ENCODE results near the gene IBA57. TPM values are rescaled to one million over a fixed set of nuclear protein-coding genes. Genes with fewer than 3 reads are reported as not detected.

The IBA57 gene
- polyA plus RNA-seq, 1 donor, result 9.2 TPM

- no CpG with 5 or more reads among the region's 19 CpGs for WGBS (ENCODE audit: insufficient coverage, low lambda C conversion rate)
- no peak for DNase-seq
- H3K36me3 ChIP-seq (ENCODE audit: control insufficient read depth, insufficient read depth, low read length), result no peaks in the 10 kb centered on the region
- peaks cover 8% of the 10 kb centered on the region for H3K9me3 ChIP-seq (ENCODE audit: control insufficient read depth, low read depth, low read length)
- H3K4me1 ChIP-seq (ENCODE audit: control insufficient read depth, insufficient read depth, low read length), result peaks cover 7% of the 10 kb centered on the region
- no peak overlapping the region for H3K27ac ChIP-seq (ENCODE audit: low read length)
- H3K4me3 ChIP-seq (ENCODE audit: low read length), result no peak overlapping the region
- H3K27me3 ChIP-seq (ENCODE audit: control insufficient read depth, insufficient read depth, low read length), result peaks cover 18% of the 10 kb centered on the region
These were observed 43.4 kb downstream of the IBA57 start for GRCh38 chr1:228208831-228209551.

GRCh38 chr1:228209657-228210056, 44.1 kb downstream of the IBA57 start:
- Histone ChIP-seq H3K36me3 (ENCODE audit: control insufficient read depth, insufficient read depth, low read length) (no peaks in the 10 kb centered on the region), H3K27ac (ENCODE audit: low read length) (no peak overlapping the region), H3K4me1 (ENCODE audit: control insufficient read depth, insufficient read depth, low read length) (peaks cover 7% of the 10 kb centered on the region), H3K4me3 (ENCODE audit: low read length) (no peak overlapping the region), H3K27me3 (ENCODE audit: control insufficient read depth, insufficient read depth, low read length) (peaks cover 18% of the 10 kb centered on the region), H3K9me3 (ENCODE audit: control insufficient read depth, low read depth, low read length) (peaks cover 8% of the 10 kb centered on the region)
- DNase-seq, result no peak
- no CpG with 5 or more reads among the region's 3 CpGs for WGBS (ENCODE audit: insufficient coverage, low lambda C conversion rate)

GRCh38 chr1:228210076-228210651, 44.6 kb downstream of the IBA57 start:
- peaks cover 7% of the 10 kb centered on the region for H3K4me1 ChIP-seq (ENCODE audit: control insufficient read depth, insufficient read depth, low read length)
- no peaks in the 10 kb centered on the region for H3K36me3 ChIP-seq (ENCODE audit: control insufficient read depth, insufficient read depth, low read length)
- WGBS (ENCODE audit: insufficient coverage, low lambda C conversion rate), result no CpG with 5 or more reads among the region's 11 CpGs
- H3K4me3 ChIP-seq (ENCODE audit: low read length), result no peak overlapping the region
- no peak for DNase-seq
- H3K9me3 ChIP-seq (ENCODE audit: control insufficient read depth, low read depth, low read length), result peaks cover 8% of the 10 kb centered on the region
- peaks cover 18% of the 10 kb centered on the region for H3K27me3 ChIP-seq (ENCODE audit: control insufficient read depth, insufficient read depth, low read length)
- no peak overlapping the region for H3K27ac ChIP-seq (ENCODE audit: low read length)

- Histone ChIP-seq H3K27ac (ENCODE audit: low read length) (no peak overlapping the region), H3K4me3 (ENCODE audit: low read length) (no peak overlapping the region), H3K4me1 (ENCODE audit: control insufficient read depth, insufficient read depth, low read length) (peaks cover 5% of the 10 kb centered on the region), H3K9me3 (ENCODE audit: control insufficient read depth, low read depth, low read length) (peaks cover 8% of the 10 kb centered on the region), H3K27me3 (ENCODE audit: control insufficient read depth, insufficient read depth, low read length) (peaks cover 16% of the 10 kb centered on the region), H3K36me3 (ENCODE audit: control insufficient read depth, insufficient read depth, low read length) (peaks cover 3% of the 10 kb centered on the region)
- DNase-seq, result no peak
- WGBS (ENCODE audit: insufficient coverage, low lambda C conversion rate), result no CpG with 5 or more reads among the region's 16 CpGs
These were observed 45.3 kb downstream of the IBA57 start for GRCh38 chr1:228210712-228211530.

DNA sequence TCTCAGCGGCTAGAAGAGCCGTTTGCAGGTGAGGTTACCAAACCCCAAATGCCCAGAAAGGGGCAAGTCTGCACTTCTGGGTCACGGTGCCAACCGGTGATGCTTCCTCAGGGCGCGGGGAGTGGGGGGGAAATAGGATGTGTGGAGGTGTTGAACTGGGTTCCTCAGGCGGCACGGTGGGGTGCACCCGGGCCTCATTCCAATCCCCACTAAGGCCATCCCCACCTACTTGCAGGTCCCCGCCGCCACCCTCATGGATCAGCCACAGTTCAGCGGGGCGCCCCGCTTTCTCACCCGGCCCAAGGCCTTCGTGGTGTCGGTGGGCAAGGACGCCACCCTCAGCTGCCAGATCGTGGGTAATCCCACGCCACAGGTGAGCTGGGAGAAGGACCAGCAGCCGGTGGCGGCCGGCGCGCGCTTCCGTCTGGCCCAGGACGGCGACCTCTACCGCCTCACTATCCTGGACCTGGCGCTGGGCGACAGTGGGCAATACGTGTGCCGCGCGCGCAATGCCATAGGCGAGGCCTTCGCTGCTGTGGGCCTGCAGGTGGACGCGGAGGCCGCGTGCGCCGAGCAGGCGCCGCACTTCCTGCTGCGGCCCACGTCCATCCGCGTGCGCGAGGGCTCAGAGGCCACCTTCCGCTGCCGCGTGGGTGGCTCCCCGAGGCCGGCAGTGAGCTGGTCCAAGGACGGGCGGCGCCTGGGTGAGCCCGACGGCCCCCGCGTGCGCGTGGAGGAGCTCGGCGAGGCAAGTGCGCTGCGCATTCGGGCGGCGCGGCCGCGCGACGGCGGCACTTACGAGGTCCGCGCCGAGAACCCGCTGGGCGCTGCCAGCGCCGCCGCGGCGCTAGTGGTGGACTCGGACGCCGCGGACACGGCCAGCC, 46.2 kb downstream of the IBA57 start:
- peaks cover 3% of the 10 kb centered on the region for H3K4me1 ChIP-seq (ENCODE audit: control insufficient read depth, insufficient read depth, low read length)

GRCh38 chr1:228212415-228212965, 46.9 kb downstream of the IBA57 start:
- DNase-seq, result peak in 1 of 2 donors; percentile 70
- peaks cover 12% of the 10 kb centered on the region for H3K36me3 ChIP-seq (ENCODE audit: control insufficient read depth, insufficient read depth, low read length)
- peaks cover 3% of the 10 kb centered on the region for H3K4me1 ChIP-seq (ENCODE audit: control insufficient read depth, insufficient read depth, low read length)
- peak overlapping the region; percentile 28 for H3K4me3 ChIP-seq (ENCODE audit: low read length)
- H3K27ac ChIP-seq (ENCODE audit: low read length), result no peak overlapping the region
- H3K9me3 ChIP-seq (ENCODE audit: control insufficient read depth, low read depth, low read length), result peaks cover 8% of the 10 kb centered on the region
- WGBS (ENCODE audit: insufficient coverage, low lambda C conversion rate), result no CpG with 5 or more reads among the region's 66 CpGs
- H3K27me3 ChIP-seq (ENCODE audit: control insufficient read depth, insufficient read depth, low read length), result peaks cover 16% of the 10 kb centered on the region

More for the DNA sequence above, 46.2 kb downstream of the IBA57 start:
- no peak overlapping the region for H3K27ac ChIP-seq (ENCODE audit: low read length)
- no peak overlapping the region for H3K4me3 ChIP-seq (ENCODE audit: low read length)
- peaks cover 16% of the 10 kb centered on the region for H3K27me3 ChIP-seq (ENCODE audit: control insufficient read depth, insufficient read depth, low read length)
- H3K36me3 ChIP-seq (ENCODE audit: control insufficient read depth, insufficient read depth, low read length), result peaks cover 8% of the 10 kb centered on the region
- peaks cover 8% of the 10 kb centered on the region for H3K9me3 ChIP-seq (ENCODE audit: control insufficient read depth, low read depth, low read length)
- WGBS (ENCODE audit: insufficient coverage, low lambda C conversion rate), result 100% methylated on average over 1 of the region's 96 CpGs
- DNase-seq, result no peak

GRCh38 chr1:228212966-228213844, 47.6 kb downstream of the IBA57 start:
- peak; percentile 85 to 90 for DNase-seq
- H3K9me3 ChIP-seq (ENCODE audit: control insufficient read depth, low read depth, low read length), result peaks cover 8% of the 10 kb centered on the region
- peaks cover 13% of the 10 kb centered on the region for H3K36me3 ChIP-seq (ENCODE audit: control insufficient read depth, insufficient read depth, low read length)
- peaks cover 11% of the 10 kb centered on the region for H3K27me3 ChIP-seq (ENCODE audit: control insufficient read depth, insufficient read depth, low read length)
- H3K4me3 ChIP-seq (ENCODE audit: low read length), result peak overlapping the region; percentile 58
- WGBS (ENCODE audit: insufficient coverage, low lambda C conversion rate), result 0% methylated on average over 2 of the region's 67 CpGs
- H3K27ac ChIP-seq (ENCODE audit: low read length), result peak overlapping the region; percentile 42
- peaks cover 3% of the 10 kb centered on the region for H3K4me1 ChIP-seq (ENCODE audit: control insufficient read depth, insufficient read depth, low read length)

GRCh38 chr1:228213917-228214808, 48.6 kb downstream of the IBA57 start:
- Histone ChIP-seq H3K36me3 (ENCODE audit: control insufficient read depth, insufficient read depth, low read length) (peaks cover 22% of the 10 kb centered on the region), H3K4me3 (ENCODE audit: low read length) (peak overlapping the region; percentile 46), H3K27ac (ENCODE audit: low read length) (no peak overlapping the region), H3K9me3 (ENCODE audit: control insufficient read depth, low read depth, low read length) (peaks cover 8% of the 10 kb centered on the region), H3K27me3 (ENCODE audit: control insufficient read depth, insufficient read depth, low read length) (peaks cover 6% of the 10 kb centered on the region), H3K4me1 (ENCODE audit: control insufficient read depth, insufficient read depth, low read length) (peaks cover 3% of the 10 kb centered on the region)
- WGBS (ENCODE audit: insufficient coverage, low lambda C conversion rate), result no CpG with 5 or more reads among the region's 48 CpGs
- no peak for DNase-seq
